Airway epithelial cell (primary cell): ENCODE measurements around the gene SAXO2. TPM values are rescaled to one million over a fixed set of nuclear protein-coding genes. Genes with fewer than 3 reads are reported as not detected.

Source experiments
- total RNA-seq: library from RNA; depleted of rRNA; stranded (reverse); fragments of >200 nt; gene quantifications from 2 replicates; pipeline ENCODE4 v1.2.3, GENCODE V29; 2015

Gene SAXO2
- 0.49 and 1.1 TPM in 2 replicates for total RNA-seq

GRCh38 chr15:82262422-82263026 lies at the start of gene SAXO2, which contains the start of gene EFL1:
SAXO2 (plus strand) TSS chr15:82262818; CDS start chr15:82262880, 62 bp downstream.
EFL1 (minus strand) TSS chr15:82262734; CDS start chr15:82261778, 956 bp downstream.

Other genes with a start within 250 kb of the SAXO2 start
- 2.0 and 3.4 TPM in 2 replicates for gene MEX3B, start 216.8 kb upstream of the SAXO2 start, total RNA-seq
- gene EFL1, start 84 bp upstream of the SAXO2 start, total RNA-seq, result 11.1 and 11.9 TPM in 2 replicates
- gene GOLGA6L10, start 86.7 kb downstream of the SAXO2 start, total RNA-seq, result 0.42 TPM in 1 of 2 replicates, not detected in the other
- gene GOLGA6L9, start 167.0 kb downstream of the SAXO2 start, total RNA-seq, result 2.5 TPM in 2 replicates